HepG2 (cell line): Measurements from ENCODE around the gene ZAR1L. TPM values are rescaled to one million over a fixed set of nuclear protein-coding genes. Genes with fewer than 3 reads are reported as not detected.
A peak's percentile ranks its signal among the peaks of the same experiment; 100 is the strongest.

Experiments
- ATAC-seq: fragments of 200-7000 bp; cut with Tn5 transposase; 3 replicates; pipeline ENCODE4 v1.9.1; 2020; ENCODE audit warnings: mild to moderate bottlenecking, moderate library complexity
- Bru-seq: library from RNA; stranded (reverse); fragments of 400-500 nt; gene quantifications from one replicate; lab custom pipeline; 2021; lab: Mats Ljungman, UMichigan
- BruChase-seq, 2 experiments: library from RNA; stranded (reverse); fragments of 400-500 nt; gene quantifications; one replicate each; lab custom pipeline; 2021; lab: Mats Ljungman, UMichigan
- BruUV-seq: library from RNA; stranded (reverse); fragments of 400-500 nt; replicated peaks from 2 replicates; lab custom pipeline; 2021; lab: Mats Ljungman, UMichigan
- CTCF ChIA-PET: fragments of 300-600 bp; formaldehyde crosslinking; extraction: SDS; loops from one replicate; lab custom pipeline; 2021; ENCODE audit warnings: low total read pairs, inconsistent platforms, low intra/inter-chr PET ratio; lab: Yijun Ruan, JAX
- POLR2A ChIA-PET: fragments of 350-600 bp; sonication (Branson Sonifier 250); formaldehyde crosslinking; loops from one replicate; lab custom pipeline; 2020; ENCODE audit warnings: antibody characterized with exemption, inconsistent platforms; lab: Yijun Ruan, JAX
- DNase-seq: peaks from one replicate; pipeline ENCODE4 v3.0.0-alpha.2; 2015; ENCODE audit warnings: low spot score
- FAIRE-seq: peaks from 3 replicates; lab custom pipeline; 2011; peaks lifted over from hg19 to GRCh38; lab: Jason Lieb, UNC
- H2AFZ ChIP-seq: one replicate; pipeline ENCODE4 v1.6.1; 2011; ENCODE audit warnings: low read length, inconsistent platforms
- H3K27ac ChIP-seq: fragments of 300-600 bp; 3 replicates; pipeline ENCODE4 v1.8.0; 2011; ENCODE audit warnings: mixed run types, mild to moderate bottlenecking, mixed read lengths, low read length, inconsistent platforms; ENCODE audit not compliant: insufficient read depth; ENCODE audit errors: extremely low read length
- H3K27me3 ChIP-seq, 2 experiments: fragments of 200-600 bp in 1 of 2; 2 replicates in 1 of 2; 3 replicates in 1 of 2; pipeline versions ENCODE4 v1.6.0 to v1.8.0; 2011; ENCODE audit warnings: low read length in 2 of 2, mild to moderate bottlenecking in 2 of 2, moderate library complexity in 2 of 2, inconsistent platforms in 1 of 2; ENCODE audit not compliant: insufficient read depth in 2 of 2, control insufficient read depth in 1 of 2
- H3K36me3 ChIP-seq, 2 experiments: fragments of 200-600 bp in 1 of 2; replicated peaks in 1 of 2; 2 replicates in 1 of 2; 3 replicates in 1 of 2; pipeline versions ENCODE4 v1.5.1 to v1.8.0; 2011; ENCODE audit warnings: low read length in 2 of 2, inconsistent platforms in 1 of 2; ENCODE audit not compliant: insufficient read depth in 2 of 2, control insufficient read depth in 1 of 2
- H3K4me1 ChIP-seq: 2 replicates; pipeline ENCODE4 v1.5.1; 2012; ENCODE audit warnings: low read length, inconsistent platforms; ENCODE audit not compliant: insufficient read depth
- H3K4me2 ChIP-seq: 2 replicates; pipeline ENCODE4 v1.6.0; 2011; ENCODE audit warnings: low read depth, low read length, inconsistent platforms
- H3K4me3 ChIP-seq, 3 experiments: fragments of 200-600 bp in 1 of 3; sonication (generic), shearing (Covaris generic) in 1 of 3; replicated peaks in 1 of 3; 2 replicates each; pipeline ENCODE4 v1.5.1; 2011 to 2016; ENCODE audit warnings: low read length in 3 of 3, inconsistent platforms in 2 of 3, low read depth in 2 of 3, mild to moderate bottlenecking in 2 of 3, control low read depth in 1 of 3, mixed read lengths in 1 of 3; ENCODE audit not compliant: insufficient read depth in 1 of 3
- H3K79me2 ChIP-seq: one replicate; pipeline ENCODE4 v1.6.1; 2011; ENCODE audit warnings: low read length, inconsistent platforms; ENCODE audit not compliant: insufficient read depth
- H3K9ac ChIP-seq: 2 replicates; pipeline ENCODE4 v1.6.0; 2011; ENCODE audit warnings: mild to moderate bottlenecking, low read depth, low read length, inconsistent platforms; ENCODE audit not compliant: insufficient read depth
- H3K9me3 ChIP-seq: 2 replicates; pipeline ENCODE4 v1.5.1; 2012; ENCODE audit warnings: mild to moderate bottlenecking, low read length
- H4K20me1 ChIP-seq: 2 replicates; pipeline ENCODE4 v1.6.0; 2011; ENCODE audit warnings: inconsistent platforms, mild to moderate bottlenecking, low read length, moderate library complexity; ENCODE audit not compliant: insufficient read depth
- FOXK2 ChIP-seq: fragments of 450-650 bp; IDR thresholded peaks from 2 replicates; pipeline ENCODE4 v1.6.1; 2016
- FOXM1 ChIP-seq: sonication (generic); formaldehyde crosslinking; IDR thresholded peaks from 2 replicates; pipeline ENCODE4 v1.5.0; 2020; ENCODE audit warnings: missing genetic modification reagents
- KDM4B ChIP-seq: sonication (generic); formaldehyde crosslinking; IDR thresholded peaks from 2 replicates; pipeline ENCODE4 v1.4.0; 2020; ENCODE audit warnings: missing genetic modification reagents
- MEF2D ChIP-seq: sonication (generic); formaldehyde crosslinking; IDR thresholded peaks from 2 replicates; pipeline ENCODE4 v1.5.1; 2020; ENCODE audit warnings: mild to moderate bottlenecking, missing genetic modification reagents
- NFATC3 ChIP-seq: sonication (generic); formaldehyde crosslinking; IDR thresholded peaks from 2 replicates; pipeline ENCODE4 v1.5.1; 2020; ENCODE audit warnings: mild to moderate bottlenecking, missing genetic modification reagents
- PATZ1 ChIP-seq: sonication (generic); formaldehyde crosslinking; IDR thresholded peaks from 2 replicates; pipeline ENCODE4 v1.4.0; 2020; ENCODE audit warnings: missing genetic modification reagents
- PAWR ChIP-seq: sonication (generic); formaldehyde crosslinking; IDR thresholded peaks from 2 replicates; pipeline ENCODE4 v1.4.0; 2020; ENCODE audit warnings: missing genetic modification reagents, mild to moderate bottlenecking, borderline replicate concordance
- SNAI1 ChIP-seq: sonication (generic); formaldehyde crosslinking; IDR thresholded peaks from 2 replicates; pipeline ENCODE4 v1.5.0; 2020; ENCODE audit warnings: mild to moderate bottlenecking, missing genetic modification reagents, borderline replicate concordance
- STAT5B ChIP-seq: sonication (generic); formaldehyde crosslinking; IDR thresholded peaks from 2 replicates; pipeline ENCODE4 v1.4.0; 2020; ENCODE audit warnings: missing genetic modification reagents
- THAP8 ChIP-seq: sonication (generic); formaldehyde crosslinking; IDR thresholded peaks from 2 replicates; pipeline ENCODE4 v1.5.1; 2020; ENCODE audit warnings: missing genetic modification reagents, mild to moderate bottlenecking, borderline replicate concordance
- ZNF260 ChIP-seq: sonication (generic); formaldehyde crosslinking; IDR thresholded peaks from 2 replicates; pipeline ENCODE4 v1.4.0; 2020; ENCODE audit warnings: missing genetic modification reagents, low read depth, mild to moderate bottlenecking, borderline replicate concordance
- ZNF552 ChIP-seq: sonication (generic); formaldehyde crosslinking; IDR thresholded peaks from 2 replicates; pipeline ENCODE4 v1.9.0; 2022; ENCODE audit warnings: missing genetic modification reagents, mild to moderate bottlenecking, borderline replicate concordance
- ZXDC ChIP-seq: sonication (generic); formaldehyde crosslinking; IDR thresholded peaks from 2 replicates; pipeline ENCODE4 v1.5.0; 2020; ENCODE audit warnings: mild to moderate bottlenecking, missing genetic modification reagents
- WGBS: methylation state at CpG from one replicate; pipeline ENCODE4 v1.1.6; 2017; ENCODE audit warnings: low lambda C conversion rate; 5-methylcytosine and 5-hydroxymethylcytosine counted together
- in situ Hi-C: cut with HindIII; loops from 2 replicates; pipeline ENCODE4 v1.10.0; 2017; ENCODE audit warnings: low pct_unique_long_range_greater_than_20kb; ENCODE audit not compliant: extremely low pct_ligation_motif_present
- intact Hi-C: fragments of 100-400 bp; cut with micrococcal nuclease; formaldehyde crosslinking; loops from one replicate; pipeline ENCODE4 v1.10.0; 2022; ENCODE audit not compliant: unreplicated experiment
- long read RNA-seq, 2 experiments: library from RNA in 1 of 2; library from polyadenylated mRNA in 1 of 2; stranded (forward) in 1 of 2; unstranded in 1 of 2; transcript quantifications; one replicate each; pipeline ENCODE4 v2.0.0, GENCODE V29; 2019 to 2022
- polyA minus RNA-seq, 3 experiments: library from RNA; depleted of rRNA, polyadenylated mRNA; stranded (reverse); fragments of >200 nt; gene quantifications; 2 replicates each; pipeline ENCODE4 v1.2.3, GENCODE V29; 2011; ENCODE audit warnings: low replicate concordance in 1 of 3
- polyA plus RNA-seq, 8 experiments: library from polyadenylated mRNA; depleted of rRNA in 3 of 8; stranded (reverse) in 7 of 8; unstranded in 1 of 8; fragments of >200 nt; fragmentation: Illumina TruSeq in 4 of 8; extraction: Trizol in 4 of 8; gene quantifications; 2 replicates each; pipeline versions ENCODE4 v1.2.1 to v1.2.3, GENCODE V29; 2011 to 2016; ENCODE audit warnings: low read depth in 4 of 8, missing spikeins in 1 of 8, mixed read lengths in 1 of 8; ENCODE audit not compliant: insufficient read depth in 1 of 8
- total RNA-seq, 5 experiments: library from RNA; depleted of rRNA; stranded (reverse); fragments of >200 nt; fragmentation: Illumina TruSeq; extraction: Trizol; gene quantifications; 2 replicates each; pipeline ENCODE4 v1.2.3, GENCODE V29; 2016; ENCODE audit warnings: low read depth in 1 of 5

ZAR1L gene
- total RNA-seq (2016; rRNA removed; fragmentation: Illumina TruSeq; extraction: Trizol) (0.09 TPM in 1 of 2 replicates, not detected in the other), polyA plus RNA-seq (2011; rRNA removed) (0.05 TPM in 1 of 2 replicates, not detected in the other), polyA minus RNA-seq (2011; rRNA and poly(A)+ RNA removed; ENCODE audit: low replicate concordance) (not detected in 2 replicates), Bru-seq, nascent RNA (percentile 18 among the genes with signal in this experiment), BruChase-seq, experiment 1, labeled RNA remaining after a 6-hour chase (percentile 17 among the genes with signal in this experiment), BruChase-seq, experiment 2, labeled RNA remaining after a 2-hour chase (percentile 20 among the genes with signal in this experiment)
- total RNA-seq (2016; cell fraction: cytosol; rRNA removed; fragmentation: Illumina TruSeq; extraction: Trizol; ENCODE audit: low read depth) = not detected in 2 replicates
- not detected in 2 replicates for total RNA-seq (2016; cell fraction: insoluble cytoplasmic fraction; rRNA removed; fragmentation: Illumina TruSeq; extraction: Trizol)
- 0.09 TPM in 1 of 2 replicates, not detected in the other for total RNA-seq (2016; cell fraction: membrane; rRNA removed; fragmentation: Illumina TruSeq; extraction: Trizol)
- not detected in 2 replicates for total RNA-seq (2016; cell fraction: nucleus; rRNA removed; fragmentation: Illumina TruSeq; extraction: Trizol)
- polyA plus RNA-seq (2011; cell fraction: cytosol; rRNA removed) = not detected in 2 replicates
- 0.09 TPM in 1 of 2 replicates, not detected in the other for polyA plus RNA-seq (2011; cell fraction: nucleus; rRNA removed)
- not detected in 2 replicates for polyA plus RNA-seq (2012)
- not detected in 2 replicates for polyA plus RNA-seq (2016; cell fraction: cytosol; fragmentation: Illumina TruSeq; extraction: Trizol; ENCODE audit: low read depth)
- polyA plus RNA-seq (2016; cell fraction: insoluble cytoplasmic fraction; fragmentation: Illumina TruSeq; extraction: Trizol; ENCODE audit: low read depth) = not detected in 2 replicates
- polyA plus RNA-seq (2016; cell fraction: membrane; fragmentation: Illumina TruSeq; extraction: Trizol; ENCODE audit: low read depth) = not detected in 2 replicates
- polyA plus RNA-seq (2016; cell fraction: nucleus; fragmentation: Illumina TruSeq; extraction: Trizol; ENCODE audit: insufficient read depth, low read depth) = 0.59 TPM in 1 of 2 replicates, not detected in the other
- polyA minus RNA-seq (2011; cell fraction: cytosol; rRNA and poly(A)+ RNA removed) = not detected in 2 replicates
- polyA minus RNA-seq (2011; cell fraction: nucleus; rRNA and poly(A)+ RNA removed) = not detected in 2 replicates
- long read RNA-seq, experiment 1 = 0 reads
- long read RNA-seq, experiment 2 = 0 reads

GRCh38 chr13:32315238-32316027, at the start of gene ZAR1L, which contains the start of gene BRCA2:
Gene ZAR1L, minus strand, starts transcription at chr13:32315363. Its CDS starts 3,438 bp downstream, at chr13:32311925.
Gene BRCA2, plus strand, starts transcription at chr13:32315508. Its CDS starts 953 bp downstream, at chr13:32316461.
- peak within 1 kb of the TSS; percentile 96 for H3K4me2 ChIP-seq
- no TSS peak for BruUV-seq
- H3K4me1 ChIP-seq = peaks cover 32% of the 10 kb centered on the region
- ChIA-PET CTCF (no interaction called here), POLR2A (interaction anchor here (1.3 to 2.3 kb wide), 8 partner anchors 10 to 151 kb away, joined by 5 to 36 read pairs (median 8); partner anchors contain the start of gene N4BP2L1)
- peak within 1 kb of the TSS; percentile 85 for H3K9ac ChIP-seq
- H2AFZ ChIP-seq = peak within 1 kb of the TSS; percentile 75
- H3K79me2 ChIP-seq = peaks cover 5% of the 10 kb centered on the region
- H4K20me1 ChIP-seq = no peaks in the 10 kb centered on the region
- peak within 1 kb of the TSS; percentile 75 for H3K27ac ChIP-seq
- WGBS = 5% methylated on average over 10 of the region's 60 CpGs
- peak; percentile 99 for ATAC-seq
- intact Hi-C loops = loop anchor here (5.0 kb wide), 1 partner anchor 403 kb away; no protein-coding TSS in a partner anchor
- no peaks in the 10 kb centered on the region; a peak in 1 of 5 replicates for H3K27me3 ChIP-seq
- in situ Hi-C loops = no loop called here
- H3K4me3 ChIP-seq = peak within 1 kb of the TSS; percentile 66 to 83 (median 72)
- H3K36me3 ChIP-seq = no peaks in the 10 kb centered on the region; a peak in 2 of 5 replicates
- no peaks in the 10 kb centered on the region for H3K9me3 ChIP-seq
- no peak for FAIRE-seq
- peak; percentile 79 for DNase-seq
- TF ChIP-seq MEF2D (CRISPR knock-in tag) (0 out of 2 replicates have a peak, but pooled peaks have one; percentile 27), NFATC3 (CRISPR knock-in tag) (no peak), FOXK2 (no peak), ZXDC (CRISPR knock-in tag) (no peak), ZNF552 (CRISPR knock-in tag) (no peak; the same call in 1 of the 2 replicates), PAWR (CRISPR knock-in tag) (no peak), STAT5B (no peak), PATZ1 (peak; percentile 38; the same call in 1 of the 2 replicates), THAP8 (CRISPR knock-in tag) (no peak), ZNF260 (CRISPR knock-in tag) (no peak), KDM4B (CRISPR knock-in tag) (no peak; the same call in 1 of the 2 replicates), SNAI1 (no peak), FOXM1 (CRISPR knock-in tag) (no peak)
